Liver (tissue), 9 donors: ENCODE data around the gene PPP1R9A. TPM values are rescaled to one million over a fixed set of nuclear protein-coding genes. Genes with fewer than 3 reads are reported as not detected.

Experiments
- DNase-seq: peaks from one replicate; pipeline ENCODE4 v3.0.0-alpha.2; 2017; ENCODE audit warnings: low spot score
- H3K27ac ChIP-seq, 2 donors: one replicate each; pipeline ENCODE4 v1.7.0; 2013; ENCODE audit warnings: inconsistent platforms in 2 of 2, low read length in 2 of 2, control low read depth in 1 of 2, low read depth in 1 of 2, mild to moderate bottlenecking in 1 of 2
- H3K27me3 ChIP-seq, 4 donors: one replicate each; pipeline versions ENCODE4 v1.6.1 to v1.7.0; 2013; ENCODE audit warnings: low read length in 3 of 4, inconsistent platforms in 1 of 4, mild to moderate bottlenecking in 1 of 4, moderate library complexity in 1 of 4; ENCODE audit not compliant: control insufficient read depth in 4 of 4, insufficient read depth in 4 of 4
- H3K36me3 ChIP-seq, 4 donors: one replicate each; pipeline versions ENCODE4 v1.6.1 to v1.7.0; 2013; ENCODE audit warnings: low read length in 3 of 4, mild to moderate bottlenecking in 3 of 4, low read depth in 1 of 4, moderate library complexity in 1 of 4; ENCODE audit not compliant: control insufficient read depth in 4 of 4, insufficient read depth in 3 of 4
- H3K4me1 ChIP-seq, 4 donors: one replicate each; pipeline versions ENCODE4 v1.6.1 to v1.7.0; 2013; ENCODE audit warnings: low read length in 3 of 4, mild to moderate bottlenecking in 3 of 4, moderate library complexity in 1 of 4; ENCODE audit not compliant: control insufficient read depth in 4 of 4, insufficient read depth in 4 of 4
- H3K4me3 ChIP-seq, 3 donors: one replicate each; pipeline versions ENCODE4 v1.6.1 to v1.7.0; 2013; ENCODE audit warnings: low read length in 3 of 3, control low read depth in 1 of 3, low read depth in 1 of 3, mild to moderate bottlenecking in 1 of 3
- H3K9ac ChIP-seq, 2 donors: one replicate each; pipeline ENCODE4 v1.7.0; 2013; ENCODE audit warnings: low read length in 2 of 2, mild to moderate bottlenecking in 2 of 2, moderate library complexity in 2 of 2, control low read depth in 1 of 2, low read depth in 1 of 2
- H3K9me3 ChIP-seq, 4 donors: one replicate each; pipeline versions ENCODE4 v1.6.1 to v1.7.0; 2013; ENCODE audit warnings: low read length in 3 of 4; ENCODE audit not compliant: control insufficient read depth in 4 of 4
- CTCF ChIP-seq: fragments of 150-350 bp; IDR thresholded peaks from 2 replicates; pipeline ENCODE4 v1.5.1; 2017; ENCODE audit warnings: improper control_type of control experiment, low read depth, low read length; ENCODE audit not compliant: missing input control
- FOXA1 ChIP-seq: IDR thresholded peaks from 2 replicates; pipeline ENCODE4 v1.6.1; 2016; ENCODE audit warnings: antibody characterized with exemption
- GABPA ChIP-seq, 2 donors: IDR thresholded peaks in 1 of 2; conservative IDR thresholded peaks in 1 of 2; 2 replicates each; pipeline ENCODE4 v1.6.1; 2016; ENCODE audit warnings: antibody characterized with exemption in 2 of 2, mild to moderate bottlenecking in 1 of 2, moderate library complexity in 1 of 2
- HNF4A ChIP-seq, 2 donors: conservative IDR thresholded peaks; 2 replicates each; pipeline ENCODE4 v1.6.1; 2016; ENCODE audit warnings: antibody characterized with exemption in 2 of 2, mild to moderate bottlenecking in 2 of 2
- HNF4G ChIP-seq: IDR thresholded peaks from 2 replicates; pipeline ENCODE4 v1.6.1; 2016; ENCODE audit warnings: antibody characterized with exemption
- JUND ChIP-seq, 2 donors: IDR thresholded peaks; 2 replicates each; pipeline ENCODE4 v1.6.1; 2016; ENCODE audit warnings: antibody characterized with exemption in 2 of 2
- RAD21 ChIP-seq, 2 donors: IDR thresholded peaks; 2 replicates each; pipeline ENCODE4 v1.6.1; 2016; ENCODE audit warnings: antibody characterized with exemption in 2 of 2, mild to moderate bottlenecking in 2 of 2
- REST ChIP-seq: IDR thresholded peaks from 2 replicates; pipeline ENCODE4 v1.6.1; 2016; ENCODE audit warnings: antibody characterized with exemption, mild to moderate bottlenecking
- RXRA ChIP-seq, 2 donors: IDR thresholded peaks; 2 replicates each; pipeline ENCODE4 v1.6.1; 2017 to 2018; ENCODE audit warnings: antibody characterized with exemption in 2 of 2, mild to moderate bottlenecking in 1 of 2
- SP1 ChIP-seq: IDR thresholded peaks from 2 replicates; pipeline ENCODE4 v1.6.1; 2018; ENCODE audit warnings: antibody characterized with exemption, mild to moderate bottlenecking
- TAF1 ChIP-seq: conservative IDR thresholded peaks from 2 replicates; pipeline ENCODE4 v1.6.1; 2016; ENCODE audit warnings: antibody characterized with exemption, mild to moderate bottlenecking
- ZBTB33 ChIP-seq: IDR thresholded peaks from 2 replicates; pipeline ENCODE4 v1.6.1; 2016; ENCODE audit warnings: antibody characterized with exemption
- WGBS: extraction: QIAGEN DNeasy Blood & Tissue Kit; methylation state at CpG from one replicate; pipeline ENCODE4 v1.1.7; 2013; 5-methylcytosine and 5-hydroxymethylcytosine counted together
- polyA plus RNA-seq, 2 donors: library from polyadenylated mRNA; stranded (reverse) in 1 of 2; unstranded in 1 of 2; fragments of 200-250 nt in 1 of 2; fragments of >200 nt in 1 of 2; fragmentation: Nextera tagmentation in 1 of 2; extraction: Ambion mirVana in 1 of 2; gene quantifications; one replicate each; pipeline versions ENCODE4 v1.2.1 to v1.2.3, GENCODE V29; 2013 to 2015
- total RNA-seq, 2 donors: library from RNA; depleted of rRNA; stranded (reverse); fragments of >200 nt; gene quantifications; one replicate each; pipeline ENCODE4 v1.2.3, GENCODE V29; 2014
- donor health status: healthy.
- donor health status: healthy.
- donor health status: healthy.
- donor health status: healthy.
- donor health status: healthy.

PPP1R9A gene
- total and polyA plus RNA-seq, 4 donors = 0.17 to 5.4 (median 2.7) TPM

- DNase-seq = no peak
Measured at GRCh38 chr7:95004618-95005247, 97.3 kb downstream of the PPP1R9A start.

More at GRCh38 chr7:95004618-95005247, 97.3 kb downstream of the PPP1R9A start:
- Histone ChIP-seq H3K36me3 (no peaks in the 10 kb centered on the region), H3K9ac (no peak overlapping the region), H3K4me1 (no peaks in the 10 kb centered on the region), H3K4me3 (no peak overlapping the region), H3K27me3 (no peaks in the 10 kb centered on the region), H3K9me3 (no peaks in the 10 kb centered on the region), H3K27ac (no peak overlapping the region)
- WGBS = 74% methylated on average over 6 of the region's 6 CpGs
- no peak for TF ChIP-seq REST
- TF ChIP-seq CTCF = no peak
- no peak for TF ChIP-seq JUND (IDR thresholded peaks at IDR 0.05)
- TF ChIP-seq ZBTB33 = no peak
- TF ChIP-seq HNF4A (conservative IDR thresholded peaks at IDR 0.05) = no peak
- TF ChIP-seq GABPA (IDR thresholded peaks at IDR 0.05 in 1 of 2, conservative IDR thresholded peaks at IDR 0.05 in 1 of 2) = no peak
- no peak for TF ChIP-seq RAD21 (IDR thresholded peaks at IDR 0.05)
- TF ChIP-seq RXRA (IDR thresholded peaks at IDR 0.05) = no peak
- no peak for TF ChIP-seq SP1
- no peak for TF ChIP-seq HNF4G
- no peak for TF ChIP-seq TAF1
- no peak for TF ChIP-seq FOXA1
